Spinal cord (tissue), 10 donors: ENCODE results near the gene EEF1A1. TPM values are rescaled to one million over a fixed set of nuclear protein-coding genes. Genes with fewer than 3 reads are reported as not detected.
"Not testable (repeated sequence)": the region's sequence is repeated elsewhere in the genome, so short reads cannot be mapped to it uniquely, and the experiment has no call there.

Source experiments
- DNase-seq, 6 donors: peaks; one replicate each; pipeline versions ENCODE4 v3.0.0 to v3.0.0-alpha.2; 2013 to 2015; ENCODE audit warnings: low spot score in 6 of 6, low read depth in 4 of 6
- H3K27ac ChIP-seq: one replicate; pipeline ENCODE4 v1.5.1; 2013; ENCODE audit warnings: low read depth, low read length, control low read depth
- H3K27me3 ChIP-seq: one replicate; pipeline ENCODE4 v1.6.1; 2013; ENCODE audit warnings: low read length; ENCODE audit not compliant: control insufficient read depth, insufficient read depth
- H3K36me3 ChIP-seq: one replicate; pipeline ENCODE4 v1.6.1; 2013; ENCODE audit warnings: low read length; ENCODE audit not compliant: control insufficient read depth, insufficient read depth
- H3K4me1 ChIP-seq: one replicate; pipeline ENCODE4 v1.6.1; 2013; ENCODE audit warnings: low read length; ENCODE audit not compliant: control insufficient read depth, insufficient read depth
- H3K4me3 ChIP-seq: one replicate; pipeline ENCODE4 v1.5.1; 2013; ENCODE audit warnings: low read depth, low read length, control low read depth
- H3K9me3 ChIP-seq: one replicate; pipeline ENCODE4 v1.6.1; 2013; ENCODE audit warnings: low read length; ENCODE audit not compliant: control insufficient read depth, insufficient read depth
- WGBS: methylation state at CpG from one replicate; pipeline ENCODE4 v1.1.5; 2013; ENCODE audit warnings: missing lambda C conversion rate; ENCODE audit not compliant: insufficient coverage; 5-methylcytosine and 5-hydroxymethylcytosine counted together
- polyA plus RNA-seq, 2 donors: library from polyadenylated mRNA; unstranded; fragments of 120-200 nt; gene quantifications; one replicate each; pipeline ENCODE4 v1.2.1, GENCODE V29; 2013; ENCODE audit not compliant: insufficient read length in 2 of 2
- total RNA-seq, 2 donors: library from RNA; depleted of rRNA in 1 of 2; stranded (reverse); fragments of 120-200 nt in 1 of 2; fragments of >200 nt in 1 of 2; gene quantifications; one replicate each; pipeline versions ENCODE4 v1.2.3 to v1.2.4, GENCODE V29; 2013 to 2014
- donor health status: healthy.

EEF1A1 gene
- total and polyA plus RNA-seq, 4 donors: 8,316 to 18,703 (median 10,541) TPM

DNA sequence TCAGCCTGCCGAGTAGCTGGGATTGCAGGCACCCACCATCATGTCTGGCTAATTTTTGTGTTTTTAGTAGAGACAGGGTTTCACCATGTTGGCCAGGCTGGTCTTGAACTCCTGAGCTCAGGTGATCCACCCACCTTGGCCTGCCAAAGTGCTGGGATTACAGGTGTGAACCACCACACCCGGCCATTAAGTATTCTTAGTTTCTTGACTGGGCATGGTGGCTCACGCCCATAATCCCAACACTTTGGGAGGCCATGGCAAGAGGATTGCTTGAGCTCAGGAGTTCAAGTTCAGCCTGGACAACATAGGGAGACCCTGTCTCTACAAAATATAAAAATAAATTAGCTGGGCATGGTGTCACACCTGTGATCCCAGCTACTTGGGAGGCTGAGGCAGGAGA lies 21.6 kb upstream of the EEF1A1 start:
- not testable (repeated sequence) for DNase-seq, H3K4me1 ChIP-seq, H3K27me3 ChIP-seq, H3K4me3 ChIP-seq, H3K27ac ChIP-seq, H3K9me3 ChIP-seq, H3K36me3 ChIP-seq
- WGBS: 100% methylated on average over 2 of the region's 3 CpGs

GRCh38 chr6:73538116-73538779 lies 17.4 kb upstream of the EEF1A1 start:
- Histone ChIP-seq H3K9me3 (no peaks in the 10 kb centered on the region), H3K27me3 (no peaks in the 10 kb centered on the region), H3K4me1 (no peaks in the 10 kb centered on the region), H3K4me3 (no peak overlapping the region), H3K36me3 (no peaks in the 10 kb centered on the region), H3K27ac (no peak overlapping the region)
- WGBS: 94% methylated on average over 2 of the region's 10 CpGs
- DNase-seq: no peak

DNA sequence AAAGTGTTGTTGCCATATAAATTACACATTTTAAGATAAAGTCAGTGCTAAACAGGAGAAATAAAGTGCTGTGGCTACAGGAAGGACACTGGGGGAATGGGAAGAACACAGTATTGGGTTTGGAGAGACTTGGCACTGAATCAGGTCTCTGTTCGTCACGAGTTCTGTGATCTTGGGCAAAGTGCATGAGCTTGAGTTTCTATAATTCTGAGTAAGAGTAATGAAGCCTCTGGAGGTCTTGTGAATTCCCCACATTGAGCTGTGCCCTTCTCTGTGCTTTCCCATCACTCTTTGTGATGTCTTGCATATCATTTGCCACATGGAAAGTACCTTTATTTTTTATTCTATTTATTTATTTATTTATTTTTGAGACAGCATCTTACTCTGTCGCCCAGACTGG lies 16.8 kb upstream of the EEF1A1 start:
- no peak for DNase-seq
- Histone ChIP-seq H3K9me3 (no peaks in the 10 kb centered on the region), H3K27me3 (no peaks in the 10 kb centered on the region), H3K4me3 (no peak overlapping the region), H3K4me1 (no peaks in the 10 kb centered on the region), H3K36me3 (no peaks in the 10 kb centered on the region), H3K27ac (no peak overlapping the region)
- WGBS: 100% methylated on average over 1 of the region's 3 CpGs

- H3K27me3 ChIP-seq: no peaks in the 10 kb centered on the region
- 86% methylated on average over 2 of the region's 2 CpGs for WGBS
- H3K36me3 ChIP-seq: no peaks in the 10 kb centered on the region
These were observed 13.8 kb upstream of the EEF1A1 start for GRCh38 chr6:73534628-73535027.

GRCh38 chr6:73532293-73532692 lies 11.5 kb upstream of the EEF1A1 start:
- Histone ChIP-seq H3K4me1 (no peaks in the 10 kb centered on the region), H3K36me3 (no peaks in the 10 kb centered on the region), H3K9me3 (no peaks in the 10 kb centered on the region), H3K4me3 (no peak overlapping the region), H3K27ac (no peak overlapping the region), H3K27me3 (no peaks in the 10 kb centered on the region)
- no CpG with 5 or more reads among the region's 3 CpGs for WGBS
- DNase-seq: peak in 1 of 6 donors; percentile 57

More at GRCh38 chr6:73534628-73535027, 13.8 kb upstream of the EEF1A1 start:
- DNase-seq: peak in 1 of 6 donors; percentile 57
- Histone ChIP-seq H3K4me3 (no peak overlapping the region), H3K4me1 (no peaks in the 10 kb centered on the region), H3K27ac (no peak overlapping the region), H3K9me3 (no peaks in the 10 kb centered on the region)

- no peak overlapping the region for H3K27ac ChIP-seq
- H3K4me3 ChIP-seq: no peak overlapping the region
- peaks cover 2% of the 10 kb centered on the region for H3K4me1 ChIP-seq
- DNase-seq: no peak
- H3K9me3 ChIP-seq: no peaks in the 10 kb centered on the region
- H3K27me3 ChIP-seq: no peaks in the 10 kb centered on the region
- no CpG with 5 or more reads among the region's 7 CpGs for WGBS
- H3K36me3 ChIP-seq: no peaks in the 10 kb centered on the region
These were observed 8.1 kb upstream of the EEF1A1 start for GRCh38 chr6:73528897-73529296.

- H3K27ac ChIP-seq: no peak overlapping the region
- no peaks in the 10 kb centered on the region for H3K27me3 ChIP-seq
- H3K9me3 ChIP-seq: no peaks in the 10 kb centered on the region
- H3K4me3 ChIP-seq: no peak overlapping the region
- DNase-seq: no peak
- H3K36me3 ChIP-seq: no peaks in the 10 kb centered on the region
- WGBS: 100% methylated on average over 1 of the region's 3 CpGs
- H3K4me1 ChIP-seq: peaks cover 18% of the 10 kb centered on the region
These were observed 4.9 kb upstream of the EEF1A1 start for GRCh38 chr6:73525546-73526330.

DNA sequence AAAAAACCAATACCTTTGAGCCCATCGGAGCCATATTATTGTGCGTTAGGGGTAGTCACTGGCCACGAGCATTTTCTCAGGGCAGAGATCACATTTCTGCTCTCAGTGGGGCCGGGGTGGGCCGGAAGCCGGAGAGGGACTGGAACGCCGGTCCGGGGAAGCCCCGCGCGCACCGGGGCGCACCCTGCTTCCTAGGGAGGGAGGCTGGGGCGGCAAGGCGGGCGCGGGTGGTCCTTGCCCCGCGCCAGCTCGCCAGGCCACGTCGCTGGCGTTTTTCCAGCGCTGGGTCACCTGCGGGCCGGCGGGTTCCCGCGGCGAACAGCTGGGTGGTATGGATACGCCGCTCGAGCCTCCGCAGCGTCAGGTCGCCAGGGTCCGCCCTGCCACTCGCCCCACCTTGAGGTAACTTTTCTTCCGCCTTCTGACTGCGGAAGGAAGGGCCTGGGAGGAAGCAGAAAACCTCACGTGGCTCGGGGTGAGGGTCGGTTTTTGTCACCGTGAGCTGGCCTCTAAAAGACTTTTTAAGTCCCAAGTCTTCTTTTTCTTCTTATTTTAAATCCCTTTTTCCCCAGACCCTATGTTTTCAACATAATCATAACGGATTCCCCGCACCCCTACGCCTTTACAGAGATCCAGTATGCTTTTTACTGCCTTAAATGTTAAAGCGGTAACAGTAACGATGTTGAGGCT lies 2.7 kb upstream of the EEF1A1 start:
- DNase-seq: peak in 2 of 6 donors; percentile 40 to 58
- Histone ChIP-seq H3K27ac (peak overlapping the region; percentile 83), H3K36me3 (peaks cover 2% of the 10 kb centered on the region), H3K4me1 (peaks cover 19% of the 10 kb centered on the region), H3K27me3 (no peaks in the 10 kb centered on the region), H3K9me3 (no peaks in the 10 kb centered on the region), H3K4me3 (peak overlapping the region; percentile 63)
- WGBS: 7% methylated on average over 45 of the region's 50 CpGs

DNA sequence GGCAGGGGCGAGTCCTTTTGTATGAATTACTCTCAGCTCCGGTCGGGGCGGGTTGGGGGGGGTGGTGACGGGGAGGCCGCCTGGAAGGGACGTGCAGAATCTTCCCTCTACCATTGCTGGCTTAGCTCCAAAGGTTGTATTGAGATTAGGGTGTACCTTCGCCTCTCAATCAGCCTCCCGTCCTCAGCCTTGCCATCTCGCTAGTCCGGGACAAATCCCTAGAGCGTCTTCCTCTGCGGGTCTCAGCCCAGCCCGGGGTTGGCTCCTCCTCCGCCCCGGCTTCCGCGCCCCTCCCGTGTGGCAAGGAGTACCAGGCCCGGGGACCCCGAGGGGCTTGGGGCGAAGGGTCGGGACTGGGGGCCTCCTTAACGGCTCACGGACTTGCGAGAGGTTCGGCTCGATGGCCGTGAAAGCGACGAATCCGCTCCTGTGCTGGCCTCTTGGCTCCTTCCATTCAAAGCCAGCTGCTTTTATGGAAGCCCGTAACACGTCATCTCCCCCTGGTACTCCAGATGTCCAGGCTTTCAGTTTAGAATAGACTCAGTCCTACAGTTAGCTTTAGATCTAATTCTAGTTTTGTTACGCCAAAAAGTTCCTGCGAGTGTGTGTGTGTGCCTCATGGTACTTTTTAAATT lies 636 bp upstream of the EEF1A1 start:
- no peaks in the 10 kb centered on the region for H3K9me3 ChIP-seq
- 0% methylated on average over 24 of the region's 36 CpGs for WGBS
- peak overlapping the region; percentile 100 for H3K27ac ChIP-seq
- peaks cover 5% of the 10 kb centered on the region for H3K36me3 ChIP-seq
- peak overlapping the region; percentile 100 for H3K4me3 ChIP-seq
- DNase-seq: peak in 4 of 6 donors; percentile 60 to 94 (median 79)
- no peaks in the 10 kb centered on the region for H3K27me3 ChIP-seq
- H3K4me1 ChIP-seq: peaks cover 29% of the 10 kb centered on the region
